Activated naive CD4-positive, alpha-beta T cell treated with anti-CD3 and anti-CD28 coated beads for 36 hours (primary cell): ENCODE results near the gene STX16. TPM values are rescaled to one million over a fixed set of nuclear protein-coding genes. Genes with fewer than 3 reads are reported as not detected.

Source experiments
- CTCF ChIA-PET: fragments of 350-600 bp; sonication (Branson Sonifier 250); formaldehyde crosslinking; loops from one replicate; lab custom pipeline; 2021; ENCODE audit warnings: antibody characterized with exemption; lab: Charles Lee
- DNase-seq: peaks from one replicate; pipeline ENCODE4 v3.0.0-alpha.2; 2020
- H3K27ac Mint-ChIP-seq: one replicate; pipeline ENCODE4 v1.8.0; 2021; ENCODE audit warnings: mild to moderate bottlenecking, mixed read lengths
- H3K27me3 Mint-ChIP-seq: one replicate; pipeline ENCODE4 v1.8.0; 2021; ENCODE audit warnings: low read depth, mixed read lengths
- H3K36me3 Mint-ChIP-seq: one replicate; pipeline ENCODE4 v1.8.0; 2021; ENCODE audit warnings: low read depth, mixed read lengths
- H3K4me1 Mint-ChIP-seq: one replicate; pipeline ENCODE4 v1.8.0; 2021; ENCODE audit warnings: low read depth, mixed read lengths
- H3K4me3 Mint-ChIP-seq: one replicate; pipeline ENCODE4 v1.8.0; 2021; ENCODE audit warnings: mild to moderate bottlenecking, moderate library complexity, mixed read lengths
- H3K9me3 Mint-ChIP-seq: one replicate; pipeline ENCODE4 v1.8.0; 2021; ENCODE audit warnings: mixed read lengths
- intact Hi-C: fragments of 100-400 bp; cut with micrococcal nuclease; formaldehyde crosslinking; loops from one replicate; pipeline ENCODE4 v1.15.1; 2023
- total RNA-seq, 2 experiments: library from RNA; stranded (reverse); gene quantifications; one replicate each; pipeline ENCODE4 v1.2.3, GENCODE V29; 2021

The STX16 gene
- total RNA-seq, 2 experiments from 2014 or later = 127 TPM

DNA sequence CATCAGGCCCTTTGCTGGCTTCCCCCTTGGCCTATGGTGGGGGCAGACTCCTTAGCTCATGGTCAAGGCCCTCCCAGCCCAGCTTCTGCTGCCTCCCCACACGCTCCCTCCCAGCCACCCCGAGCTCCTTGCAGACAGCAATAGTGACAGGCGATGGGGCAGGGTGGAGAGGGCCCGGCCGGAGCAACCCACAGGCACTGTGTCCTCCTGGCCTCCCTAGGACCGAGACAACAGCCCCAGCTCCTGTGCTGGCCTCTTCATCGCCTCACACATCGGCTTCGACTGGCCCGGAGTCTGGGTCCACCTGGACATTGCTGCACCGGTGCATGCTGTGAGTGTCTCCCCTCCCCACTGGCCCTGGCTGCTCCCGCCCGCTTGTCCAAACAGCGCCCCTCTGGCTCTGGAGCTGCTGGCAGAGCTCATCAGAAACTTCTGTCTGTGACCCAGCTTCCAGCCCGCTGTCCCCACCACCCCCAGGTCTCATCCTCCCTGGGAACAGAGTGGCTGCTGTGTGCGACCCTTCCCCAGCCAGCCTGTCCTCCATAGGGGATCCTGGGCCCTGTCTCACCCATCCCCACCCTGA, 63.3 kb downstream of the STX16 start:
- Mint-ChIP-seq H3K36me3 (no peaks in the 10 kb centered on the region), H3K9me3 (no peaks in the 10 kb centered on the region), H3K27ac (no peak overlapping the region), H3K4me3 (no peak overlapping the region), H3K4me1 (no peaks in the 10 kb centered on the region), H3K27me3 (no peaks in the 10 kb centered on the region)
- CTCF ChIA-PET = interaction anchor here (0.6 kb wide), 1 partner anchor 1092 kb away, joined by 3 read pairs; no protein-coding TSS in a partner anchor
- intact Hi-C loops = no loop called here
- DNase-seq = no peak

DNA sequence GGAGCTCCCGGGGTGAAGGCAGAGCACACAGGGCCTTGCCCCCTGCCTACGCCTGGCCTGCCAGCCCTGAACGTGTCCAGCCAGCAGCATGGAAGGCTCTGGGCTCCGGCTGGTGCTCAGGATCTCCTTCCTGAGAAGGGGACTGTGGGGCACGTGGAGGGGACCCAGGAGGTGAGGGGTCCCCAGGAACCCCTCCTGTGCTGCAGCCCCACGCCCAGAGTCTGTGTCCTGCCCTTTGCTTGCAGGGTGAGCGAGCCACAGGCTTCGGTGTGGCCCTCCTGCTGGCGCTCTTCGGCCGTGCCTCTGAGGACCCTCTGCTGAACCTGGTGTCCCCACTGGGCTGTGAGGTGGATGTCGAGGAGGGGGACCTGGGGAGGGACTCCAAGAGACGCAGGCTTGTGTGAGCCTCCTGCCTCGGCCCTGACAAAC, 63.9 kb downstream of the STX16 start:
- Mint-ChIP-seq H3K27me3 (no peaks in the 10 kb centered on the region), H3K4me3 (no peak overlapping the region), H3K4me1 (no peaks in the 10 kb centered on the region), H3K27ac (no peak overlapping the region), H3K36me3 (no peaks in the 10 kb centered on the region), H3K9me3 (no peaks in the 10 kb centered on the region)
- intact Hi-C loops = no loop called here
- DNase-seq = no peak
- CTCF ChIA-PET = no interaction called here

DNA sequence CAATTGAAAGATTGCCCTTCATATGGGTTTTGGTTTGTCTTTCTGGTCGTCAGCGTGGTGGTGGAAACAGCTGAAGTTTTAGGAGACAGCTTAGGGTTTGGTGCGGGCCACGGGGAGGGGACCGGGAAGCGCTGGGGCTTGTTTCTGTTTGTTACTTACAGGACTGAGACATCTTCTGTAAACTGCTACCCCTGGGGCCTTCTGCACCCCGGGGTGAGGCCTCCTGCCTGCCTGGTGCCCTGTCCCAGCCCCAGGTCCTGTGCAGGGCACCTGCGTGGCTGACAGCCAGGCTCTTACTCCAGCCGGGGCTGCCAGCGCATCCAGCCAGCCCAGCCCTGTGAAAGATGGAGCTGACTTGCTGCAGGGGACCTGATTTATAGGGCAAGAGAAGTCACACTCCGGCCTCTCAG, 64.3 kb downstream of the STX16 start:
- Mint-ChIP-seq H3K9me3 (no peaks in the 10 kb centered on the region), H3K36me3 (no peaks in the 10 kb centered on the region), H3K27me3 (no peaks in the 10 kb centered on the region), H3K4me1 (no peaks in the 10 kb centered on the region), H3K4me3 (no peak overlapping the region), H3K27ac (no peak overlapping the region)
- intact Hi-C loops = no loop called here
- no peak for DNase-seq
- CTCF ChIA-PET = no interaction called here

DNA sequence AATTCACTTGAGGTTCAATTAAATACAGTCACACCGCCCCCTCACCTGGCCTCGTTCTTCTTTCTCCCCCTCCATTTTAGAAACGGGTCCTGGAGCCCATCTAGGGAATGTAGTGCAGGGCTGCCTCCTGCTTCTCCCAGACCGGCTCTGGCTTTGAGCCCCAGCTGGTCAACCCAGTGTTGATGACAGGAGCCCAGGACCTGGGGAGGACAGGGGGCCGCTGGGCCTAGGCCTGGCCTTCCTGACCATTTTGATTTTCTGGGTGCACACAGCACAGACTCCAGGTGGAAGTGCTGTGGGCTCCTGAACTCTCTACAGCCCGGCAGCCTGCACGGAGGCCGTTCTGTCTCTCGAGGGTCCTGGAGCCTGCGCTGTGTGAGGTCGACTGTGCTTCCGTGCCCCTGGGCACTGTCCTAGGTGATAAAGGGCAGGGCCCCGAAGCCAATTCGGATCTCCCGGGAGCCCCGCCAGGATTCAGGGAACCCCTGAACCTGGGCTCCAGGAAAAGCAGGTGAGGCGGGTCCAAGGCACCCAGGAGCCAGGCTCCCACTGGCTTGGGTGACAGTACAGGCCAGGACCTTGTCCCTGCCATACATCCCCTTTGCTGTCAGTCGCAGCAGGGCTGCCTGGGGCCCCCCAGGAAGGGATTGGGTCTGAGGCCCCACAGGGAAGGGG, 64.9 kb downstream of the STX16 start:
- H3K4me1 Mint-ChIP-seq = no peaks in the 10 kb centered on the region
- H3K27me3 Mint-ChIP-seq = no peaks in the 10 kb centered on the region
- CTCF ChIA-PET = no interaction called here
- no peaks in the 10 kb centered on the region for H3K9me3 Mint-ChIP-seq
- intact Hi-C loops = no loop called here
- no peak overlapping the region for H3K4me3 Mint-ChIP-seq
- no peak for DNase-seq
- H3K36me3 Mint-ChIP-seq = no peaks in the 10 kb centered on the region
- H3K27ac Mint-ChIP-seq = no peak overlapping the region

DNA sequence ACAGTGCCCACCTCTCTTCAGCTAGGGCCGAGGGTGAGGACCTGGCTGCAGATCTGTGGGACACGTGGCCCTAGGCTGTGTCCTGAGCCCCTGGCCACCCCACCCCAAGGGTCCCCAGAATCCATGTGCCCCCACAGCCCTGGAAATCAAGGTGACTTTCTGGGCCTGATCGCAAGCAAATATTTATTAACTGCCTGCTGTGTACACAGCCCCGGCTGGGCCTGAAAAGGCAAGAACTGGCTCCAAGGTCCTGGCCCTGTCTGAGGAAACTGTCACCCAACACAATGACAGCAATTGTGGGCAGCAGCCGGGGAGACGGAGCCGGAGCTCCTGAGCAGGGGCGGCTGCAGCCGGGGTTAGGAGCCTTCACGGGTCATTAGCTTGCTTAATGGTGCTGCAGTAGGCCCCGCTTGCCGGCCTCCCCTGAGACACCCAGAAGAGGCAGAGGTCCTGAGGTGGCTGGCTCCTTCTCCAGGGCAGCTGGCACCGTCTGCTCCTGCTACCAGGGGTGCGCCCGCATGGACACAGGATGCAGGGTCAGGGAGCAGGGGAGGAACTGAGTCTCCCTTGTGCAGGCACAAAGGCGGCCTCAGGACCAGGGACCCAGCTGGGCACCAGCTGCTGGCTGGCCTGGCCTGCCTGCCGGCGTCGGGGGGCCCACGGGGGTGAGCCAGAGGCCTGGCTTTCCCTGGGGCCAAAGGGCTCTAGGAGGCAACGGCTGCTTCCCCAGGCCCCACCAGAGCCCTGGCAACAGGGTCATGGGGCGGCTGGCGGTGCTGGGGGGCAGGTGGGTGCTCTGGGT, 65.6 kb downstream of the STX16 start:
- Mint-ChIP-seq H3K27me3 (peaks cover 3% of the 10 kb centered on the region), H3K9me3 (no peaks in the 10 kb centered on the region)
- DNase-seq = no peak

DNA sequence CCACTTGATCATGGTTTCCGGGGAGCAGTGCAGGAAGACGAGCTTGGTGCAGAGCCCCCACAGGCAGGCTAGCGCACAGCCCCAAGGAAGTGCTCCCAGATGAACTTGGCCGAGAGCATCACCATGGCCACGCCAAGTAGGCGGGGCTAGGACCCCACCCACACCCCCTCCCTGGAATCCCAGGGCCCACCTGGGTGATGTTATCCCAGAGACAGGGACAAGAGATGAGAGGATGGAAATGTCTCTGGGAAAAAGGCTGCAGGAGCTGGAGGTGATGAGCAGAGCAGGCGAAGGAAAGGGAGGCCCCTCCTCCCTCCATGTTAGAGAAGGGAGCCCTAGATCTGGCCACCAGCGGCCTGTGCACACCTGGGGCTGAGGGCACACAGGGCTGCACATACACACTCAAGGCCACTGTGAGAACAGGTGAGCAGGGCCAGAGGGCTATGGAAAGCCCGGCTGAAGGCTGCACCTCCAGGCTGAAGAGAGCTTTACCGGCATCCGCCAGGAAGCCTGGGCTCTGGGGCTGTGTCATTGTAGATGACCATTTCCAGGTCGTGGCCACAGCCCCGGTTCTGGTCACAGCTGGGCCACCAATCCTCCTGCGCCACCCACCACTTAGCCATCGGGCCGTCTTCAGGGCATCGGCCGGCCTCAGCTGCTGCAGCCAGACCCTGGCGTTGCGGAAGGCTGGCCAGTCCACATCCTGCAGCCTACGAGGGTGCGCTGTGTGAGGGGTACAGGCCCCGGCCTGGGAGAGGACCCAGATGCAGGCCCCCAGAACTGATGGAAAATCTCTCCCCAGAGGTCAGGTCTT, 66.4 kb downstream of the STX16 start:
- CTCF ChIA-PET = no interaction called here
- H3K27ac Mint-ChIP-seq = no peak overlapping the region
- no peaks in the 10 kb centered on the region for H3K9me3 Mint-ChIP-seq
- H3K4me1 Mint-ChIP-seq = no peaks in the 10 kb centered on the region
- intact Hi-C loops = no loop called here
- DNase-seq = no peak
- peaks cover 9% of the 10 kb centered on the region for H3K27me3 Mint-ChIP-seq
- no peak overlapping the region for H3K4me3 Mint-ChIP-seq
- no peaks in the 10 kb centered on the region for H3K36me3 Mint-ChIP-seq

More for the DNA sequence above, 65.6 kb downstream of the STX16 start:
- Mint-ChIP-seq H3K27ac (no peak overlapping the region), H3K36me3 (no peaks in the 10 kb centered on the region), H3K4me3 (no peak overlapping the region), H3K4me1 (no peaks in the 10 kb centered on the region)
- intact Hi-C loops = no loop called here
- CTCF ChIA-PET = no interaction called here

DNA sequence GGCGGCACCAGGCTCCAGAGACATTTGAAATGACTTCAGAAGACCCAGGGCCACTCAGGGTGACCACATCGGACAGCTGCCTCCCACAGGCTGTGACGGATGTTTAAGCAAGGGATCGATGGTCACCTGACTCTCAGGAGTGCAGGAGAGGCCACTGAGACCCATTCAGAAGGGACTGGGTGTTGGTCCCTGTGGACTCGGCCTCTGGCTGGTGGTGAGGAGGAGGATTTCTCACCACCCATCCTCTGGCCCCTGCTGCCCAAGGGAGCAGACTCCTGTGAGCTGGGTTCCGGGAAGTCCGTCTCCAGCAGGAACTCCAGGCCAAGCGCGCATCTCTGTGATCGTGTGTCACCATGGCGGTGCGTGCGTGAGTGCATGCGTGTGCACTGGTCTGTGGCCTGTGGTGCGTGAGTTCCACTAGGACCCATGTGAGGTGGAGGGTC, 67.1 kb downstream of the STX16 start:
- Mint-ChIP-seq H3K27ac (no peak overlapping the region), H3K4me3 (no peak overlapping the region), H3K4me1 (no peaks in the 10 kb centered on the region), H3K9me3 (no peaks in the 10 kb centered on the region), H3K27me3 (peaks cover 12% of the 10 kb centered on the region), H3K36me3 (no peaks in the 10 kb centered on the region)
- CTCF ChIA-PET = no interaction called here
- DNase-seq = no peak
- intact Hi-C loops = no loop called here

DNA sequence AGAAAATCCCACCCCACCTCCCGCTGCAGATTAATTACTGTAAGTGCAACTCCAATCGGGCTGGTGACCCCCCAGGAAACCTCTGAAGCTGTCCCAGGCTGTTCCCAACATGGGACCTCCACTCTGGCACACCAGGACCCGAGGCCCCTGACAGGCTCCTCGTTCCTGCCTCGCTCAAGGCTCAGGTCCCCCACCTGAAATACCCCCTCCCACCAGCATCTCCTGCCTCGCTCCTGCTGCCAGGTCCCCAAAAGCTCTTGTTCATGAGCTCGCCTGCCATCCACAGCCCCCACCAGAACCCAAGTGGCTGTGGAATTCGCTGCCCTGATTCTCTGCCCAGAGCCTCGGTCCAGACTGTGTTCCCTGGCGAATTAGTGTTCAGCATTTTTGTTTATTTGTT, 67.6 kb downstream of the STX16 start:
- Mint-ChIP-seq H3K27ac (no peak overlapping the region), H3K27me3 (peaks cover 18% of the 10 kb centered on the region), H3K9me3 (no peaks in the 10 kb centered on the region), H3K4me1 (no peaks in the 10 kb centered on the region), H3K4me3 (no peak overlapping the region), H3K36me3 (no peaks in the 10 kb centered on the region)
- DNase-seq = no peak
- intact Hi-C loops = no loop called here
- CTCF ChIA-PET = no interaction called here

DNA sequence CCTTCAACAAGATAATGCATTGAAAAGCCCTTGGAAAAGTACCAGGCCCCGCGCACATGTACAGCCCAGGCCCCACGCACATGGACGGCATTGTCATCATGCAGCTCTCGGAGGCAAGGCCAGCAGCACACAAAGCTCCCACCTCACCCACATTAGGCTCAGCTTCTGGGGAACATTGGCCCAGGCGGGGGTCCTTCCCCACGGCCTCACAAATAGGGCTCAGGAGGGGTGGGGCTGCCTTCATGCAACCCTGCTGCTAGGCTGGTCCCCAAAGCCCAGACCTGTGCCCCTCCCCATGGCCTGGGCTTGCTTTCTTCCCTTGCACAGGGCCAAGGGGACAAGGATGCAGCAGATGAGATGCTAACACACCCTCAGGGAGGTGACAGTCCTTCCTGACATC, 68.2 kb downstream of the STX16 start:
- no peaks in the 10 kb centered on the region for H3K4me1 Mint-ChIP-seq
- H3K27ac Mint-ChIP-seq = no peak overlapping the region
- H3K9me3 Mint-ChIP-seq = no peaks in the 10 kb centered on the region
- DNase-seq = no peak
- CTCF ChIA-PET = no interaction called here
- intact Hi-C loops = no loop called here
- H3K36me3 Mint-ChIP-seq = no peaks in the 10 kb centered on the region
- H3K4me3 Mint-ChIP-seq = no peak overlapping the region
- peaks cover 19% of the 10 kb centered on the region for H3K27me3 Mint-ChIP-seq

DNA sequence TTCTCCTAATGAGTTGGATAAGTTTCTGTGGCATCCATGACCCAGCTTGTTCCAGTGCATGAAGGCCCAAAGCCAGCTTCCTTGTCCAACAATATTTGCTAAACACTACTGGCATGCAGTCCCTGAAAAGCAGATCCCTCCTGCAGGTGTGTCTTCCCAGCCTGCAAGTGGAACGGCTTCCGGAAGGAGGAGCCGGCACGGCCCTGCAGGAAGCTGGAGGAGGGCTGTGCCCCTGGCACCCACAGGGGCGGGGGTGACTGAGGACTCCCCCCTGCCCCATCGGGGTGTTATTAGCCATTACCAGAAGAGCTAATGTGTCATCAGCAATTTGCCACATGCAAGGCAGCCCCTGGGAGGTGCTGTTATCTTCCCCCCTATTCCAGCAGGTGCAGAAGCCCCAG, 68.9 kb downstream of the STX16 start:
- no peak for DNase-seq
- no peaks in the 10 kb centered on the region for H3K36me3 Mint-ChIP-seq
- no peaks in the 10 kb centered on the region for H3K9me3 Mint-ChIP-seq
- H3K4me3 Mint-ChIP-seq = no peak overlapping the region
- no peaks in the 10 kb centered on the region for H3K4me1 Mint-ChIP-seq
- CTCF ChIA-PET = no interaction called here
- H3K27me3 Mint-ChIP-seq = peaks cover 23% of the 10 kb centered on the region
- H3K27ac Mint-ChIP-seq = no peak overlapping the region
- intact Hi-C loops = no loop called here

DNA sequence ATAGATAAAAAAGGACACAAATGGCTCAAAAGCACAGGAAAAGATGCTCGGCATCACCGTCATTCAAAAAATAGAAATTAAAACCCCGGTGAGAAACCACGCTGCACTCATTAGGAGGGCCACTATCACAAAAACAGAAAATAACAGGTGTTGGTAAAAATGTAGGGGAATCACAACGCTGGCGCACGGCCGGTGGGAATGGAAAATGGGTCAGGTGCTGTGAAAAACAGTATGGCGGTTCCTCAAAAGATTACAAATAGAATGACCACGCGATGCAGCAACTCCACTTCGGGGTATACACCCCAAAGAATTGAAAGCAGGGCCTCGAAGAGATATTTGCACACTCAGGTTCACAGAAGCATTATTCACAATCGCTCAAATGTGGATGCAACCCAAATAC, 69.8 kb downstream of the STX16 start:
- CTCF ChIA-PET = no interaction called here
- peaks cover 24% of the 10 kb centered on the region for H3K27me3 Mint-ChIP-seq
- H3K4me1 Mint-ChIP-seq = no peaks in the 10 kb centered on the region
- no peaks in the 10 kb centered on the region for H3K36me3 Mint-ChIP-seq
- no peak overlapping the region for H3K27ac Mint-ChIP-seq
- H3K4me3 Mint-ChIP-seq = no peak overlapping the region
- DNase-seq = no peak
- intact Hi-C loops = no loop called here
- H3K9me3 Mint-ChIP-seq = no peaks in the 10 kb centered on the region
